22Rv1 (cell line): ENCODE data around the gene LEMD1.

Experiments used
- H3K27ac ChIP-seq: fragments of 450-650 bp; 2 replicates; pipeline ENCODE4 v1.5.1; 2017
- ZFX ChIP-seq: fragments of 450-650 bp; IDR thresholded peaks from 2 replicates; pipeline ENCODE4 v1.6.1; 2017; ENCODE audit warnings: antibody characterized with exemption, borderline replicate concordance
- TF ChIP-seq, protein P1 (sequence below): fragments of 450-650 bp; IDR thresholded peaks from 2 replicates; pipeline ENCODE4 v1.5.1; 2017; ENCODE audit warnings: mild to moderate bottlenecking

Gene LEMD1

DNA sequence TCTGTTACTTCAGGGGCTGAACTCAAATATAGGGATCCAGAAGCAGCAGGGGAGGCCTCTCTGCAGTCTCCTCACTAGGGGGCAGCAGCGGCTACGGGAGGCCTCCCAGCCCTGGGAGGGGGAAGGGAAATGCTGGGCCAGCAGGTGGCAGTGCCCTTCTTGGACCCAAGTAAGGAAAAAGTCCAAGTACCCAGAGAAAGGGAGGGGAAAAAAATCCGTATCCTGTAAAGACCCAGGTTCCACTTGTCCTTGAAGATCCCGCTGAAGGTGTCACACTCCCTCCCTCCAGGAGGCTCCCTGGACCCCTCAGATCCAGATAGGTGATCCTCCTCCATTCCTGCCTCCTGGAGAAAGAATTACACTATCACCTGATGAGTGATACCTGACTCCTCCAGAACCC is 86.2 kb downstream of the LEMD1 start:
- TF ChIP-seq, protein P1, sequence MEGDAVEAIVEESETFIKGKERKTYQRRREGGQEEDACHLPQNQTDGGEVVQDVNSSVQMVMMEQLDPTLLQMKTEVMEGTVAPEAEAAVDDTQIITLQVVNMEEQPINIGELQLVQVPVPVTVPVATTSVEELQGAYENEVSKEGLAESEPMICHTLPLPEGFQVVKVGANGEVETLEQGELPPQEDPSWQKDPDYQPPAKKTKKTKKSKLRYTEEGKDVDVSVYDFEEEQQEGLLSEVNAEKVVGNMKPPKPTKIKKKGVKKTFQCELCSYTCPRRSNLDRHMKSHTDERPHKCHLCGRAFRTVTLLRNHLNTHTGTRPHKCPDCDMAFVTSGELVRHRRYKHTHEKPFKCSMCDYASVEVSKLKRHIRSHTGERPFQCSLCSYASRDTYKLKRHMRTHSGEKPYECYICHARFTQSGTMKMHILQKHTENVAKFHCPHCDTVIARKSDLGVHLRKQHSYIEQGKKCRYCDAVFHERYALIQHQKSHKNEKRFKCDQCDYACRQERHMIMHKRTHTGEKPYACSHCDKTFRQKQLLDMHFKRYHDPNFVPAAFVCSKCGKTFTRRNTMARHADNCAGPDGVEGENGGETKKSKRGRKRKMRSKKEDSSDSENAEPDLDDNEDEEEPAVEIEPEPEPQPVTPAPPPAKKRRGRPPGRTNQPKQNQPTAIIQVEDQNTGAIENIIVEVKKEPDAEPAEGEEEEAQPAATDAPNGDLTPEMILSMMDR, result peak; percentile 100
- TF ChIP-seq ZFX, result no peak
- no peak overlapping the region for H3K27ac ChIP-seq

DNA sequence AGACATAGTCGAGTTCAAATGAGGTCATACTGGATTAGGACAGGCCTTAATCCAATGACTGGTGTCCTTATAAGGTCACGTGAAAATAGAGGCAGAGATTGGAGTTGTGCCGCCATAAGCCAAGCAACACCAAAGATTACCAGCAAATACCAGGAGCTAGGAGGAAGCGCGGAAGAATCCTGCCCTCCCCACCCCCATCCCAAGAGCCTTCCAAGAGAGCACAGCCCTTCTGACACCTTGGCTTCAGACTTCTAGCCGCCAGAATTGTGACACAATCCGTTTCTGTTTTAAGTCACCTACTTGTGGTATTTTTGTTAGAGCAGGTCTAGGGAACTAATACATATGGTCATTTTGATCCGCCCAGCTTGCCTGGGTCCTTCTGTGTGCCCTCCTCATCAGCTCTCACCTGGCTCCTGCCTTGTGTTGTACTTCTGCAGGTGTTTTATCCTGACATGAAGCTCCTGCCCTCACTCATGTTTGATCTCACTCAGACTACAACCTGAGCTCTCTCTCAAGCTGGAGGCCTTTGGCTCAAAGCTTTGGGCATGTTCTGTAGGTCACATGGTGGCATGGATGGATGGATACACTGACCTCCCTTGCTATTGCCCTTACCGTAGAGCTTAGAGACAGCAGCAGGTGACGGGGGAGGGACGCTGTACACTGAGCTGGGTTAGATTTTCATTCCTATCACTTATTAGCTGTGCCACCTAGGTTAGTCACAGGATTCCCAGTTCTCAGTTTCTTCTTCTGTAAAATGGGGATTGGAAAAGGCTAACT is 89.7 kb downstream of the LEMD1 start:
- no peak for TF ChIP-seq ZFX
- TF ChIP-seq, protein P1, result no peak
- no peak overlapping the region for H3K27ac ChIP-seq
